ENCODE results near the gene OTUB2.

OTUB2 gene

GRCh38 chr14:94026173-94026888 is at the start of gene OTUB2:
OTUB2 (plus strand) TSS chr14:94026340; CDS start chr14:94026538, 198 bp downstream.
- DNase-seq: peak; percentile 96

DNA sequence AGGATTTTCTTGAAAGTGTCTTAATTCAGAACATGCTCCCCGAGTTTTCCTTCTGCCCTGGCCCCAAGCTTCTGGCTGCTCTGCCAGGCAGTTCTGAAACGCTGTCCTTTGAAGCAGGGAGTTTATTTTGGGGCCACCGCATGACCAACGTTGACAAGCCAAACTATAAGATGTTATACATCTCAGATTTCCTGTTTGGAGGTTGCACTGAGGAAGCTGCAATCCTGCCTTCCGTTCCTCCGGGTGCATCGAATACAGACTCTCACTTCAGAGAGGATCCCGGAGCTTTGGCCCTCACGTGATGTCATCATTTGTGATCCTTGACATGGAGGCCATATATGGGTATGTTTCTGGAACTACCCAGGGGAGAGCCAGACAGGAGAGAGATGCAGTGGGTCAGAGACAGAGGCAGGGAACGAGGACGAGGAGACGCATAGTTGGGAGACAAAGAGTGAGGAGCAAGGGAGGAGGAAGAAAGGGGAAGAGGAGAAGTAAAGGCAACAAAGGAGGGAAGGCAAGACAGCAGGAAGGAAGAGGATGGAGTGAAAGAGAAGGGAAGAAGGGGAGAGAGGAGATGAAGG is 49.6 kb upstream of the OTUB2 start, which contains the start of gene ASB2:
TSS of gene ASB2 (minus strand) at position 94 of the 581 bp plus-strand sequence. CDS start 12,031 bp downstream, outside the sequence.
- DNase-seq: no peak

GRCh38 chr14:93977171-93977570 is 49.0 kb upstream of the OTUB2 start:
- no peak for DNase-seq

DNA sequence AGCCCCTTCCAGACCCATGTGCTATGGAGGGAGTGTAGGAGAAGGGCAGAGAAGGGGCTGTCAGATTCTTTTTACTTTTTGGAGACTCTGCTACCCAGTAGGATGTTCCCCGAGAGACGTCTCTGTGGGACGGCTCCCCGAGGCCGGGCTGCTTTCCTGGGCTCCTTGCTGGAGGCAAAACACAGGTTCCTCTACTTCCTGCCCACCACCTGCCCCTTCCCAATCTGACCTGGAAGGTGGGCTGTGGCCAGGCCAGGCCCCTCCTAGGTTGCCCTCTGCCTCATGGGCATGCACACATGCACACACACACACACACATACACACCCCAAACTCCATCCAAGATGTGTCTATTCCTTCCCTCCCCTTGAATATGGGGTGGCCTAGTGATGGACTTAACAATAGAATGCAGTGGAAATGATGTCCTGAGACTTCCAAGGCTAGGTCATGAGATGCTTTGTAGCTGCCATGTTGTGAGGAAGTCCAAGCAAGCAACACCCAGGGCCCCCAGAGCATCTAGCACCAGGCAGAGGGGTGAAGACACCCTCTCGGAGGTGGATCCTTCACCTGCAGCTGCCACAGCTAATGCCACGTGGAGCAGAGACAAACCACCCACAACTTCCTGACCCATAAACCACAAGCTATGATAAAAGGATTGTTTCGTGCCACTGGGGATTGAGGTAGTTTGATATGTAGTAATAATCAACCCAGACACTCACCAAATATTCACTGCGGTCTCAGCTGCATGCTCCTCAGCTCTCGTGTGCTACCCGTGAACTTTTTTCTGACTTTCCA is 48.2 kb upstream of the OTUB2 start:
- no peak for DNase-seq

- no peak for DNase-seq
Measured at GRCh38 chr14:93978735-93979134, 47.4 kb upstream of the OTUB2 start.

GRCh38 chr14:93980456-93981201 is 45.5 kb upstream of the OTUB2 start:
- DNase-seq: no peak

GRCh38 chr14:93981316-93982229 is 44.6 kb upstream of the OTUB2 start:
- no peak for DNase-seq

DNA sequence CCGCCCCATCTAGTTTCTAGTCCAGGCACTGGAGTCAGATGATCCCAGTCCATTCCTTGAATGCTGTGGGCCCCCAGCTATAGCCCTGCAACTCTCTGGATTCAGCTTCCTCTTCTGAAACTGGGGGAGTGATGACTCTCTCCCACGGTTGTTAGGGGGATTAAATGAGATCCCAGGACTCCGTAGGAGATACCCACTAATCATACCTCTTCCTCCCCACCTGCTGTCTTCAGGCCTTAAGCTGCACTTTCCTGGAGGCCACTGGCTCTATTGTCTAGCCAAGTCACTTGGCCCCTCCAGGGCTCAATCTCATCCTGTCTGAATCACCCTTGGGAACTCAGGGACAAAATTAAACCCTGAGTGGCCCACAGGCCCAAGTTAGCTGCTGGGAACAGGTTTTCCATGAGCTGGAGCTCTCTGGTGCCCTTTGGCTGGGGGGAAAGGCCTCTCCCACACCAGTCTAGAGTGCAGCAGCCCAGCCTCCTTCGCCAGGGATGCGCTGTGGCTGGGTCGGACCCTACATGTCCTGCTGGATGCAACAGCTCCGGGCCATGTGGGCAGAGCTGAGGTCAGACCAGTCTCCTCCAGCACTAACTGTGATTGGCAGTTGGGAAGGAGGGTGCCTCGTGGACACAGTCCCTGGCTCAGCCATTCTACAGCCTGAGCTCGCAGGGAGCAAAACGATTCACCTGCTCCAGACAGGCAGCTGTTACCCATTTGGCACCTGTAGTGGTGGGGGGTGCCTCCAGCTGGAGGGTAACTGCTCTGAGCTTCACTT is 43.7 kb upstream of the OTUB2 start:
- DNase-seq: no peak

DNA sequence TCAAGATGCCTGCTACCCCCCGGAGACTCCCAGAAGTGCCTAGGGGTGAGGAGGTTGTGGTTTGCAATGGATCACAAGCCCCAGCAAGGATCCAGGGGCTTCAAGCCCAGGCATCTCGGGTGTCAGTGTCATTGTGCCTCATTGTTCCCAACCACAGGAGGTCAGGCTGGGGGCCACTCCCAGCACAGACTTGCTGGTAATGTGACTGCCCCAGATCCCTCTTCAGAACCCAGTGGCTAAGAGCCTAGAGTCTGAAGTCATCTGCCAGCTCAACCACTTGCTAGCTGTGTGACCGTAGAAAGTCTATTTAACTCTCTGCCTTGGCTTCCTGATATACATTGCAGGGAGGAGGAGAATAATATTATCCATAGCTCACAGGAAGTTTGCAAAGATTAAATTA is 42.1 kb upstream of the OTUB2 start:
- no peak for DNase-seq

- peak; percentile 71 for DNase-seq
Measured at GRCh38 chr14:93984987-93985410, 41.1 kb upstream of the OTUB2 start.

GRCh38 chr14:93986955-93987354 is 39.2 kb upstream of the OTUB2 start:
- DNase-seq: no peak

- no peak for DNase-seq
Measured at GRCh38 chr14:93987376-93987775, 38.8 kb upstream of the OTUB2 start.

DNA sequence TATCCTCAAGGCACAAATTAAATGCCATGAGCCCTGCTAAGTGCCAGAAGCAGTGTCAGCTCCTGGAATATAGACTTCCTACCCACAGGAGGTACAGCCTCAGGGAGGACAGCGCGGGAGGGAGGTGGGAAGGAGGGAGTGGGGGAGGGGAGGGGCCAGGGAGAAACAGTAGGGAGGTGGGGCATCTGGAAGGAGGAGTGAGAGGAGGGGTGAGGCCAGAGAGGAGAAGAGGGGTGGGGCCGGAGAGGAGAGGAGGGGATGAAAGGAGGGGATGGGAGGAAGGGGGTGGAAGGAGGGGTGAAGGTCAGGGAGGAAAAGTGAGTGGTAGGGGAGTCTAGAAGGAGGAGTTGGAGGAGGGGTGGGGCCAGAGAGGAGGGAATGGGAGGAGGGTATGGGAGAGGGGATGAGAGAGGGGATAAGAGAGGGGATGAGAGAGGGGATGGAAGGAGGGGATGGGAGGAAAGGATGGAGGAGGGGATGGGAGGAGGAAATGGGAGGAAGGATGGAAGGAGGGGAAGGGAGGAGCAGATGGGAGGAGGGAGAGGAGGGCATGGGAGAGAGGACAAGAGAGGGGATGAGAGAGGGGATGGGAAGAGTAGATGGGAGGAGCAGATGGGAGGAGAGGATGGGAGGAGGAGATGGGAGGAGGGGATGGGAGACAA is 38.2 kb upstream of the OTUB2 start:
- no peak for DNase-seq

DNA sequence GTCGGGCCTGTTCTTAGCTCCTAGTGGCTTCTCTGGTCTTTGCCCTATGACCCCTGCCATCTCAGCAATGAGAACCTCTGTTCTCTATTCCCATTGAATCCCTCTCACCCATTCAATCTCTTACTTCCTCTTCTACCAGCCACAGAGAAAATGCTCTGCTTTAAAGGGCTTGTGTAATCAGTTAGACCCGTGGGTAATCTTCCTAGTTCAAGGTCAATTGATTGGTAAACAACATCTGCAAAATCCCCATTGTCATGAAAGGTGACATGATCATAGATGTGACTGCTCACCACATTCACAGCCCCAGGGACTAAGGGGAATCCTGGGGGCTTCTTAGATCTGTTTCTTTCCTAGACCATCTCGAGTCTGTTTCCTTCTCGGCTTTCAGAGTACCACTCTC is 36.2 kb upstream of the OTUB2 start:
- DNase-seq: no peak

- DNase-seq: no peak
Measured at GRCh38 chr14:93991212-93991611, 34.9 kb upstream of the OTUB2 start.

GRCh38 chr14:93991649-93992048 is 34.5 kb upstream of the OTUB2 start:
- DNase-seq: no peak

- DNase-seq: no peak
Measured at GRCh38 chr14:93993382-93993781, 32.8 kb upstream of the OTUB2 start.

- peak; percentile 86 for DNase-seq
Measured at GRCh38 chr14:93994919-93995682, 31.0 kb upstream of the OTUB2 start.

DNA sequence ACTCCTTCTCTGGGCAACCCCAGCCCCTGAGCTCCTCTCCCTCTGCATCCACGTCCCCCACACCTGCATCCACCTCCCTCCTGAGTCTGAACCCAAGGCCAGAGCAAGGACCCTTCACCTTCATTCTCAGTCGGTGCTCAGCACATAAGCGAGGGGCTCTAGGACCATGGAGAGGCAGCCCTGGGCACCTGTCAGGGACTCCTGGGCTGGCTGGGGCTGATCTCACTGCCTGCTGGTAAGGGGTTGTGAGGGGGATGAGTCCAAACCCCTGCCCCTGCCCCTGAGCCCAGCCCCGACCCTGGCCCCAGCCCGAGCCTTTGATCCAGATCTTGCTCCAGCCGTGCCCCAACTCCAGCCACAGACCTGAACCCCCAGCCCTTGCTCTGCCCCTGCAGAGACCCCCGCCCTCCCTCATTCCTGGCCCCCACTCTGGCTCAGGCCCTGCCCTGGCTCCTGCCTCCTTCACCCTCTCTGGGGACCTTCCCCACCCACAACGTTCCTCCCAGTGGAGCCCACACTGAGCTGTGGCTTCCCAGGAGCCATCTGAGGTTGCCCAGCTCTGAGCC is 29.9 kb upstream of the OTUB2 start:
- no peak for DNase-seq

Measured in NCI-H226 (cell line).